ENCODE results near the gene PLEKHM2.

The PLEKHM2 gene

DNA sequence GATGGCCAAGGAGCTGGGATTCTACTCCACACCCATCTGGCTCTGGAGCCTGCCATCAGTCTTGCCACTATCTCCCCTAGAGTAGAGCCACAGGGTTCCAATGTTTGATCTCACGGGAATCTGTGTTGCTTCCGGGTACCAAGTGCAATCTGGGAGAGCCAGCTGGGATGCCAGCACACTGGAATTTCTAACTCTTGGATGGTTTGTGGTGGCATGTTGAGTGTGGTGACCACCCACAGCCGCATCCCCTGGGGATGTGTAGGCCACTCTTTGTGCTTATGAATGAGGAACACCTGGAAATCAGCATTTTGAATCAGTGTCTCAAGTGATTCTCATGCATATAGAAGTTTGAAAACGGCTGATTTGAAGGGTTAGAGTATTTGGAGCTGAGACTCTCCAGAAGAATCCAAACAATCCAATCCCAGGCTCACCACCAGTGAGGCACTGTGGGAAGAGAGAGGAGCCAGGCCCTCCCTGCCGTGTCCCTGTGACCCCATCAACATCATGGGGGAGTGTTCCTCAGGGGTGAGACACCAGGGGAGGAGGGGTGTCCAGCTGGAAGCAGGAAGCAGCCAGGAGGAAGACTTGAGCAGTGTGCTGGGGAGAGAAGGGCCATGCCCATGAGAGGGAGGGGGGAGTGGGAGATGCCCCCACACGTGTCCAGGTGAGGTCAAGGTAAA lies 87.9 kb downstream of the PLEKHM2 start:
- Histone ChIP-seq H3K27ac (ENCODE audit: low read length) (no peak overlapping the region), H2AFZ (ENCODE audit: low read depth, low read length) (no peak overlapping the region)

GRCh38 chr1:15775706-15776105 lies 91.6 kb downstream of the PLEKHM2 start:
- Histone ChIP-seq H3K4me2 (ENCODE audit: low read length) (no peak overlapping the region), H4K20me1 (ENCODE audit: insufficient read depth, low read length) (no peaks in the 10 kb centered on the region), H3K27me3 (ENCODE audit: low read depth, low read length) (no peaks in the 10 kb centered on the region), H3K4me1 (ENCODE audit: low read length) (no peaks in the 10 kb centered on the region), H3K4me3 (ENCODE audit: low read length) (no peak overlapping the region), H2AFZ (ENCODE audit: low read depth, low read length) (no peak overlapping the region), H3K36me3 (replicated peaks; ENCODE audit: low read depth, low read length) (no peaks in the 10 kb centered on the region), H3K79me2 (ENCODE audit: low read length) (no peaks in the 10 kb centered on the region), H3K9ac (ENCODE audit: low read length) (no peak overlapping the region), H3K9me3 (ENCODE audit: insufficient read depth, low read length) (no peaks in the 10 kb centered on the region), H3K27ac (ENCODE audit: low read length) (no peak overlapping the region)
- TF ChIP-seq EZH2phosphoT487 (IDR thresholded peaks at IDR 0.05; ENCODE audit: low read depth), result no peak
- no peak for TF ChIP-seq CTCF (IDR thresholded peaks at IDR 0.05; ENCODE audit: low read depth, low read length)

More for the DNA sequence above, 87.9 kb downstream of the PLEKHM2 start:
- Histone ChIP-seq H3K27me3 (ENCODE audit: low read depth, low read length) (no peaks in the 10 kb centered on the region), H3K9me3 (ENCODE audit: insufficient read depth, low read length) (no peaks in the 10 kb centered on the region), H3K79me2 (ENCODE audit: low read length) (no peaks in the 10 kb centered on the region), H3K36me3 (replicated peaks; ENCODE audit: low read depth, low read length) (no peaks in the 10 kb centered on the region), H3K4me1 (ENCODE audit: low read length) (no peaks in the 10 kb centered on the region), H4K20me1 (ENCODE audit: insufficient read depth, low read length) (no peaks in the 10 kb centered on the region), H3K4me3 (ENCODE audit: low read length) (no peak overlapping the region), H3K4me2 (ENCODE audit: low read length) (no peak overlapping the region), H3K9ac (ENCODE audit: low read length) (no peak overlapping the region)
- TF ChIP-seq CTCF (IDR thresholded peaks at IDR 0.05; ENCODE audit: low read depth, low read length) (no peak), EZH2phosphoT487 (IDR thresholded peaks at IDR 0.05; ENCODE audit: low read depth) (no peak)

DNA sequence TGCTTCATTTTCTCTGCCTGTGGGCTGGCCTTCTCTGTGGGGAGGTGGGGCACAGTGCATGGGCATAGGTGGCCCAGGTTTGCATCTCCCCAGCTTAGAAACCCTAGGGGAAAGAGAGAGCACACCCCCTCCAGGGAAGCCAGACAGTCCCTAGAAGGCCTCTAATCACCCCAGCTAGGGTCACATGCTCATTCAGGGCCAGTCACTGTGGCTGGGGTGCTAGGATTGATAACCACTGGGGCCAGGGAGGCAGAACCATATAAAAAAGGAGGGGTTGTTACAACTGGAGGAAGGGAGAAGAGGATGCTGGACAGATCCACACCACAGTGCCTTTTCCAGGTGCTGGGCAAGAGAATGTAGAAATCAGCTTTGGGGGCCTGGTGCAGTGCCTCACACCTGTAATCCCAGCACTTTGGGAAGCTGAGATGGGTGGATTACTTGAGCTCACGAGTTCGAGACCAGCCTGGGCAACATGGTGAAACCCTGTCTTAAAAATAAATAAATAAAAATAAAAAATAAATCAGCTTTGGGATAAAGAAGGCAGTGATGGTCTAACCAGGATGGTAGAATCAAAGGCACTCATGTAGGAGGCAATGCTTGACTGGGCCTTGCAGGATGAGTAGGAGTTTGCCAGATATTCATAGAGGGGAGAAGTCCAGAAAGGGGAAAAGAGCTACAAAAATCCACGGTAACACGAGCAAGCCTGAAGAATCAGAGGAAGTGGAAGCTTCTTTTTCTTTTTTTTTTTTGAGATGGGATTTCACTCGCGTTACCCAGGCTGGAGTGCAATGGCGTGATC lies 94.0 kb downstream of the PLEKHM2 start:
- H2AFZ ChIP-seq (ENCODE audit: low read depth, low read length), result no peak overlapping the region
- no peaks in the 10 kb centered on the region for H3K36me3 ChIP-seq (replicated peaks; ENCODE audit: low read depth, low read length)
- no peak overlapping the region for H3K9ac ChIP-seq (ENCODE audit: low read length)
- H3K4me2 ChIP-seq (ENCODE audit: low read length), result no peak overlapping the region
- no peaks in the 10 kb centered on the region for H3K4me1 ChIP-seq (ENCODE audit: low read length)
- H3K9me3 ChIP-seq (ENCODE audit: insufficient read depth, low read length), result no peaks in the 10 kb centered on the region
- H3K79me2 ChIP-seq (ENCODE audit: low read length), result no peaks in the 10 kb centered on the region
- TF ChIP-seq EZH2phosphoT487 (IDR thresholded peaks at IDR 0.05; ENCODE audit: low read depth), result no peak
- TF ChIP-seq CTCF (IDR thresholded peaks at IDR 0.05; ENCODE audit: low read depth, low read length), result no peak
- H3K27me3 ChIP-seq (ENCODE audit: low read depth, low read length), result no peaks in the 10 kb centered on the region
- H3K27ac ChIP-seq (ENCODE audit: low read length), result no peak overlapping the region
- no peak overlapping the region for H3K4me3 ChIP-seq (ENCODE audit: low read length)
- H4K20me1 ChIP-seq (ENCODE audit: insufficient read depth, low read length), result no peaks in the 10 kb centered on the region
